ENCODE data around the gene SDK1. TPM values are rescaled to one million over a fixed set of nuclear protein-coding genes. Genes with fewer than 3 reads are reported as not detected.
A peak's percentile ranks its signal among the peaks of the same experiment; 100 is the strongest.

SDK1 gene
- total RNA-seq, 1 donor from 2014 or later: 4.3 TPM

- Mint-ChIP-seq H3K9me3 (ENCODE audit: unreplicated experiment) (no peaks in the 10 kb centered on the region), H3K4me3 (ENCODE audit: unreplicated experiment) (no peak overlapping the region), H3K27me3 (ENCODE audit: unreplicated experiment) (peaks cover 2% of the 10 kb centered on the region), H3K36me3 (ENCODE audit: low read depth, unreplicated experiment) (no peaks in the 10 kb centered on the region), H3K4me1 (ENCODE audit: unreplicated experiment) (peaks cover 27% of the 10 kb centered on the region), H3K27ac (ENCODE audit: unreplicated experiment) (peak overlapping the region; percentile 33)
- no peak for DNase-seq (ENCODE audit: low spot score)
- no peak for TF ChIP-seq CTCF (IDR thresholded peaks at IDR 0.05; ENCODE audit: unreplicated experiment)
Measured at GRCh38 chr7:3560495-3560894, 259.4 kb downstream of the SDK1 start.

- no peaks in the 10 kb centered on the region for H3K36me3 Mint-ChIP-seq (ENCODE audit: low read depth, unreplicated experiment)
Measured at GRCh38 chr7:3561932-3562331, 260.9 kb downstream of the SDK1 start.

GRCh38 chr7:3564231-3564630 is 263.2 kb downstream of the SDK1 start:
- no peak for TF ChIP-seq CTCF (IDR thresholded peaks at IDR 0.05; ENCODE audit: unreplicated experiment)
- Mint-ChIP-seq H3K4me3 (ENCODE audit: unreplicated experiment) (no peak overlapping the region), H3K9me3 (ENCODE audit: unreplicated experiment) (no peaks in the 10 kb centered on the region), H3K27ac (ENCODE audit: unreplicated experiment) (no peak overlapping the region), H3K36me3 (ENCODE audit: low read depth, unreplicated experiment) (no peaks in the 10 kb centered on the region), H3K27me3 (ENCODE audit: unreplicated experiment) (peaks cover 2% of the 10 kb centered on the region), H3K4me1 (ENCODE audit: unreplicated experiment) (peaks cover 17% of the 10 kb centered on the region)
- no peak for DNase-seq (ENCODE audit: low spot score)

More at GRCh38 chr7:3561932-3562331, 260.9 kb downstream of the SDK1 start:
- H3K9me3 Mint-ChIP-seq (ENCODE audit: unreplicated experiment): no peaks in the 10 kb centered on the region
- no peak overlapping the region for H3K4me3 Mint-ChIP-seq (ENCODE audit: unreplicated experiment)
- H3K4me1 Mint-ChIP-seq (ENCODE audit: unreplicated experiment): peaks cover 27% of the 10 kb centered on the region
- DNase-seq (ENCODE audit: low spot score): no peak
- H3K27me3 Mint-ChIP-seq (ENCODE audit: unreplicated experiment): peaks cover 2% of the 10 kb centered on the region
- no peak for TF ChIP-seq CTCF (IDR thresholded peaks at IDR 0.05; ENCODE audit: unreplicated experiment)
- no peak overlapping the region for H3K27ac Mint-ChIP-seq (ENCODE audit: unreplicated experiment)

GRCh38 chr7:3568516-3568915 is 267.5 kb downstream of the SDK1 start:
- H3K4me3 Mint-ChIP-seq (ENCODE audit: unreplicated experiment): no peak overlapping the region
- TF ChIP-seq CTCF (IDR thresholded peaks at IDR 0.05; ENCODE audit: unreplicated experiment): no peak
- H3K4me1 Mint-ChIP-seq (ENCODE audit: unreplicated experiment): no peaks in the 10 kb centered on the region
- peaks cover 2% of the 10 kb centered on the region for H3K27me3 Mint-ChIP-seq (ENCODE audit: unreplicated experiment)
- H3K9me3 Mint-ChIP-seq (ENCODE audit: unreplicated experiment): no peaks in the 10 kb centered on the region
- DNase-seq (ENCODE audit: low spot score): no peak
- no peaks in the 10 kb centered on the region for H3K36me3 Mint-ChIP-seq (ENCODE audit: low read depth, unreplicated experiment)
- no peak overlapping the region for H3K27ac Mint-ChIP-seq (ENCODE audit: unreplicated experiment)

GRCh38 chr7:3569643-3570042 is 268.6 kb downstream of the SDK1 start:
- TF ChIP-seq CTCF (IDR thresholded peaks at IDR 0.05; ENCODE audit: unreplicated experiment): no peak
- H3K4me3 Mint-ChIP-seq (ENCODE audit: unreplicated experiment): no peak overlapping the region
- H3K27ac Mint-ChIP-seq (ENCODE audit: unreplicated experiment): no peak overlapping the region
- no peak for DNase-seq (ENCODE audit: low spot score)
- no peaks in the 10 kb centered on the region for H3K9me3 Mint-ChIP-seq (ENCODE audit: unreplicated experiment)
- no peaks in the 10 kb centered on the region for H3K36me3 Mint-ChIP-seq (ENCODE audit: low read depth, unreplicated experiment)
- H3K4me1 Mint-ChIP-seq (ENCODE audit: unreplicated experiment): no peaks in the 10 kb centered on the region
- H3K27me3 Mint-ChIP-seq (ENCODE audit: unreplicated experiment): peaks cover 2% of the 10 kb centered on the region

Measured in endothelial cell (in vitro differentiated cells).